Spleen (tissue), 7 donors: Measurements from ENCODE around the gene NAT8.

Experiments used
- POLR2A ChIP-seq, 3 donors: fragments of 450-650 bp; IDR thresholded peaks; one replicate each; pipeline ENCODE4 v1.5.1; 2017; ENCODE audit warnings: antibody characterized with exemption in 3 of 3, mild to moderate bottlenecking in 1 of 3
- TF ChIP-seq, protein P1 (sequence below), 11 experiments: fragments of 200-600 bp in 7 of 11; fragments of 450-650 bp in 4 of 11; sonication (generic) in 4 of 11; IDR thresholded peaks in 8 of 11; conservative IDR thresholded peaks in 3 of 11; 1 replicate in 7 of 11; 2 replicates in 4 of 11; pipeline versions ENCODE4 v1.4.0 to v1.8.0; 2016 to 2021; ENCODE audit warnings: antibody characterized with exemption in 11 of 11, inconsistent platforms in 4 of 11, mild to moderate bottlenecking in 1 of 11
- donor health status: DM: no; HTN: no; CAD: no; lungs with moderate emphysema.
- donor health status: DM: no; HTN: no; CAD: no.
- donor health status: DM: no; HTN: no; CAD: no.

- TF ChIP-seq, protein P1, sequence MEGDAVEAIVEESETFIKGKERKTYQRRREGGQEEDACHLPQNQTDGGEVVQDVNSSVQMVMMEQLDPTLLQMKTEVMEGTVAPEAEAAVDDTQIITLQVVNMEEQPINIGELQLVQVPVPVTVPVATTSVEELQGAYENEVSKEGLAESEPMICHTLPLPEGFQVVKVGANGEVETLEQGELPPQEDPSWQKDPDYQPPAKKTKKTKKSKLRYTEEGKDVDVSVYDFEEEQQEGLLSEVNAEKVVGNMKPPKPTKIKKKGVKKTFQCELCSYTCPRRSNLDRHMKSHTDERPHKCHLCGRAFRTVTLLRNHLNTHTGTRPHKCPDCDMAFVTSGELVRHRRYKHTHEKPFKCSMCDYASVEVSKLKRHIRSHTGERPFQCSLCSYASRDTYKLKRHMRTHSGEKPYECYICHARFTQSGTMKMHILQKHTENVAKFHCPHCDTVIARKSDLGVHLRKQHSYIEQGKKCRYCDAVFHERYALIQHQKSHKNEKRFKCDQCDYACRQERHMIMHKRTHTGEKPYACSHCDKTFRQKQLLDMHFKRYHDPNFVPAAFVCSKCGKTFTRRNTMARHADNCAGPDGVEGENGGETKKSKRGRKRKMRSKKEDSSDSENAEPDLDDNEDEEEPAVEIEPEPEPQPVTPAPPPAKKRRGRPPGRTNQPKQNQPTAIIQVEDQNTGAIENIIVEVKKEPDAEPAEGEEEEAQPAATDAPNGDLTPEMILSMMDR (IDR thresholded peaks at IDR 0.05 in 8 of 11, conservative IDR thresholded peaks at IDR 0.05 in 3 of 11) = no peak
- TF ChIP-seq POLR2A (IDR thresholded peaks at IDR 0.05) = no peak
These were observed 1.7 kb downstream of the NAT8 start for GRCh38 chr2:73640511-73640911.
